Endothelial cell (in vitro differentiated cells): Measurements from ENCODE around the gene RPGRIP1L. TPM values are rescaled to one million over a fixed set of nuclear protein-coding genes. Genes with fewer than 3 reads are reported as not detected.

Experiments
- DNase-seq: peaks from one replicate; pipeline ENCODE4 v3.0.0; 2021; ENCODE audit warnings: low spot score
- H3K27ac Mint-ChIP-seq: one replicate; pipeline ENCODE4 v1.8.0; 2021; ENCODE audit warnings: mixed read lengths, inconsistent platforms; ENCODE audit not compliant: unreplicated experiment
- H3K27me3 Mint-ChIP-seq: one replicate; pipeline ENCODE4 v1.8.0; 2021; ENCODE audit warnings: mild to moderate bottlenecking, moderate library complexity, mixed read lengths, inconsistent platforms; ENCODE audit not compliant: unreplicated experiment
- H3K36me3 Mint-ChIP-seq: one replicate; pipeline ENCODE4 v1.8.0; 2021; ENCODE audit warnings: mild to moderate bottlenecking, low read depth, mixed read lengths, inconsistent platforms; ENCODE audit not compliant: unreplicated experiment
- H3K4me1 Mint-ChIP-seq: one replicate; pipeline ENCODE4 v1.8.0; 2021; ENCODE audit warnings: mild to moderate bottlenecking, mixed read lengths, inconsistent platforms; ENCODE audit not compliant: unreplicated experiment
- H3K4me3 Mint-ChIP-seq: one replicate; pipeline ENCODE4 v1.8.0; 2021; ENCODE audit warnings: mild to moderate bottlenecking, mixed read lengths, inconsistent platforms; ENCODE audit not compliant: unreplicated experiment
- H3K9me3 Mint-ChIP-seq: one replicate; pipeline ENCODE4 v1.8.0; 2021; ENCODE audit warnings: mixed read lengths, inconsistent platforms; ENCODE audit not compliant: unreplicated experiment
- CTCF ChIP-seq: fragments of 200-600 bp; sonication (generic); IDR thresholded peaks from one replicate; pipeline ENCODE4 v1.5.0; 2021; ENCODE audit warnings: antibody characterized with exemption; ENCODE audit not compliant: unreplicated experiment
- total RNA-seq: library from RNA; stranded (reverse); fragmentation: NEBNext Ultra II Directional; extraction: Animal tissue kit (Norgen Biotek cat#: 25700); gene quantifications from one replicate; pipeline ENCODE4 v1.2.1, GENCODE V29; 2021; ENCODE audit not compliant: unreplicated experiment

RPGRIP1L gene
- total RNA-seq, 1 donor from 2014 or later = 9.0 TPM

DNA sequence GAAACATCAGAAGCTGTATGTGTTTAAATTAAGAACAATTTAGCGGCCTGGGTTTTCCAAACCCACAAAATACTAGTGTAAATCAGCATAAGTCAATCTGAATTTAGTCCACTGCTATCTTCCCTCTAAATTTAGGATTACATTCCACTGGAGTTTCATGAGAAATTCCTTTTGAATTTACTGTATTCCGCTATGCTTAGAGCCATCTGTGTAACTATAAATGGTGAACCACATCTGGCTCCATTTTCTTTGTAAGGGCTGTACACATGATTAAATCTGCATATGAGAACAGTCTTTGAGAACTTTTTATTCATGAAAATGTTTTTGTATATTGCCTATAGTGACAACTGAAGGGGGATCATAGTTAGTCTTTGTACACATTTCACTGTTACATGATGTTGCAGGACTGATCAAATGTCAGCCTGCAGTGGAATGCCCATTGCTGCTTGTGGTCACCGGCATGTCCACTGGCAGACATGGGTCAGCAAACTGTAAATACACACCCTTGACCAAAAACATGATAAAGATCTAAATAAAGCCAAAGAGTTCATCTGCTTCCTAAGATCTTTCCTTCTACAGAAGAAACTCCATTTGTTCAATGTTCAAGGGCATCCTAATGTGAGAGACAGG is 36.8 kb downstream of the RPGRIP1L start:
- H3K27ac Mint-ChIP-seq = no peak overlapping the region
- DNase-seq = no peak
- H3K9me3 Mint-ChIP-seq = no peaks in the 10 kb centered on the region
- no peaks in the 10 kb centered on the region for H3K36me3 Mint-ChIP-seq
- no peaks in the 10 kb centered on the region for H3K4me1 Mint-ChIP-seq
- no peaks in the 10 kb centered on the region for H3K27me3 Mint-ChIP-seq
- H3K4me3 Mint-ChIP-seq = no peak overlapping the region
- TF ChIP-seq CTCF = no peak

- Mint-ChIP-seq H3K4me1 (no peaks in the 10 kb centered on the region), H3K36me3 (no peaks in the 10 kb centered on the region), H3K9me3 (no peaks in the 10 kb centered on the region), H3K4me3 (no peak overlapping the region), H3K27me3 (no peaks in the 10 kb centered on the region), H3K27ac (no peak overlapping the region)
- DNase-seq = no peak
- no peak for TF ChIP-seq CTCF
These were observed 38.8 kb downstream of the RPGRIP1L start for GRCh38 chr16:53664724-53665345.

GRCh38 chr16:53662072-53662471 is 41.6 kb downstream of the RPGRIP1L start:
- Mint-ChIP-seq H3K36me3 (no peaks in the 10 kb centered on the region), H3K27ac (no peak overlapping the region), H3K4me3 (no peak overlapping the region), H3K9me3 (no peaks in the 10 kb centered on the region), H3K4me1 (no peaks in the 10 kb centered on the region), H3K27me3 (no peaks in the 10 kb centered on the region)
- DNase-seq = no peak
- TF ChIP-seq CTCF = no peak

DNA sequence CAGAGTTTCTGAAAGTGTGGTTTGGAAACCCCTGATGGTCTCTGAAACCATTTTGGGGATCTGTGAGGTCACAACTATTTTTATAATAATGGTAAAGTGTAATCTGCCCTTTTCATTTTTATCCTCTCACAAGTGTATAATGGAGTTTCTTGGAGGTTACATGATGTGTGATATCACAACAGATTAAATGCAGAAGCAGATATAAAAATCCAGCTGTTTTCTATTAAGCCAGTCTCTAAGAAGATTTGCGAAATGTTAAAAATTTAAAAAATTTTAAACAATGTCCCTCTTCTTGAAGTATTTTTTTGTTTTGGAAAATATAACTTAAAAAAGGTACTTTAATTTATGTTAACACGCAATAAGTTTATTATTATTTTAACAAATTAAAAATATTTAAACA is 48.7 kb downstream of the RPGRIP1L start:
- Mint-ChIP-seq H3K27ac (no peak overlapping the region), H3K4me1 (no peaks in the 10 kb centered on the region), H3K36me3 (no peaks in the 10 kb centered on the region), H3K27me3 (no peaks in the 10 kb centered on the region), H3K4me3 (no peak overlapping the region), H3K9me3 (no peaks in the 10 kb centered on the region)
- DNase-seq = no peak
- no peak for TF ChIP-seq CTCF

- H3K27ac Mint-ChIP-seq = no peak overlapping the region
- H3K36me3 Mint-ChIP-seq = no peaks in the 10 kb centered on the region
- TF ChIP-seq CTCF = no peak
- no peak for DNase-seq
- H3K27me3 Mint-ChIP-seq = peaks cover 2% of the 10 kb centered on the region
- peaks cover 6% of the 10 kb centered on the region for H3K4me1 Mint-ChIP-seq
- no peaks in the 10 kb centered on the region for H3K9me3 Mint-ChIP-seq
- H3K4me3 Mint-ChIP-seq = no peak overlapping the region
These were observed 52.3 kb downstream of the RPGRIP1L start for GRCh38 chr16:53651357-53651756.
